Gastroesophageal sphincter (tissue), 3 donors: ENCODE results near the gene TDP1.

Experiments used
- POLR2A ChIP-seq, 2 donors: fragments of 450-650 bp; IDR thresholded peaks; one replicate each; pipeline ENCODE4 v1.6.1; 2017; ENCODE audit warnings: antibody characterized with exemption in 2 of 2, mild to moderate bottlenecking in 2 of 2, moderate library complexity in 1 of 2
- POLR2AphosphoS5 ChIP-seq: sonication (generic); formaldehyde crosslinking; IDR thresholded peaks from one replicate; pipeline ENCODE4 v1.6.1; 2017; ENCODE audit warnings: antibody characterized with exemption
- TF ChIP-seq, protein P1 (sequence below), 4 experiments: fragments of 200-600 bp in 2 of 4; fragments of 450-650 bp in 2 of 4; sonication (generic) in 1 of 4; IDR thresholded peaks; one replicate each; pipeline ENCODE4 v1.5.1; 2017 to 2019; ENCODE audit warnings: antibody characterized with exemption in 4 of 4, mild to moderate bottlenecking in 2 of 4, moderate library complexity in 2 of 4

DNA sequence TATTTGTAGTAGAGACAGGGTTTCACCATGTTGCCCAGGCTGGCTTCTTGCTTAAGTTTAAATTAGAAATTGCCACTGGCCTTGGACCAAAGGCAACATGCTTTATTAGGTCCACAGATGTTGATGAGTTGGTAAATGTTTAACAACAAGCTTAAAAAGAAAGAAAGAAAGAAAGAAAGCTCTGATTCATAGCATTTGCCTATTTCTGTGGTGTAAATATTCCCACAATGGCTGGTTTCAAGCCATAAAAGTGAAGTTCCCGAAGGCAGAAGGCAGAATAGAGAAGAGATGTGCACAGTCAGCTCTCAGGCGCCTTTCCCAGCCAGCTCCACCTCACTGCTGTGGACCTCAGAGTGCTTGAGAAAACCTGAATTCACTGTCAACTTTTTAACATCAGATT is 132.4 kb downstream of the TDP1 start:
- TF ChIP-seq POLR2AphosphoS5 = no peak
- TF ChIP-seq, protein P1, sequence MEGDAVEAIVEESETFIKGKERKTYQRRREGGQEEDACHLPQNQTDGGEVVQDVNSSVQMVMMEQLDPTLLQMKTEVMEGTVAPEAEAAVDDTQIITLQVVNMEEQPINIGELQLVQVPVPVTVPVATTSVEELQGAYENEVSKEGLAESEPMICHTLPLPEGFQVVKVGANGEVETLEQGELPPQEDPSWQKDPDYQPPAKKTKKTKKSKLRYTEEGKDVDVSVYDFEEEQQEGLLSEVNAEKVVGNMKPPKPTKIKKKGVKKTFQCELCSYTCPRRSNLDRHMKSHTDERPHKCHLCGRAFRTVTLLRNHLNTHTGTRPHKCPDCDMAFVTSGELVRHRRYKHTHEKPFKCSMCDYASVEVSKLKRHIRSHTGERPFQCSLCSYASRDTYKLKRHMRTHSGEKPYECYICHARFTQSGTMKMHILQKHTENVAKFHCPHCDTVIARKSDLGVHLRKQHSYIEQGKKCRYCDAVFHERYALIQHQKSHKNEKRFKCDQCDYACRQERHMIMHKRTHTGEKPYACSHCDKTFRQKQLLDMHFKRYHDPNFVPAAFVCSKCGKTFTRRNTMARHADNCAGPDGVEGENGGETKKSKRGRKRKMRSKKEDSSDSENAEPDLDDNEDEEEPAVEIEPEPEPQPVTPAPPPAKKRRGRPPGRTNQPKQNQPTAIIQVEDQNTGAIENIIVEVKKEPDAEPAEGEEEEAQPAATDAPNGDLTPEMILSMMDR (IDR thresholded peaks at IDR 0.05) = no peak
- TF ChIP-seq POLR2A (IDR thresholded peaks at IDR 0.05) = no peak
